Retinal pigment epithelial cell (primary cell): ENCODE data around the gene MLH1.

Experiments
- DNase-seq: peaks from one replicate; pipeline ENCODE4 v3.0.0-alpha.2; 2010; ENCODE audit warnings: low read depth
- H3K4me3 ChIP-seq: 2 replicates; pipeline ENCODE4 v1.5.1; 2011; ENCODE audit warnings: mild to moderate bottlenecking, low read length, control low read depth, moderate library complexity
- TF ChIP-seq, protein P1 (sequence below): conservative IDR thresholded peaks from 2 replicates; pipeline ENCODE4 v1.5.1; 2011; ENCODE audit warnings: low read depth, low read length, control low read depth, inconsistent platforms

Gene MLH1

DNA sequence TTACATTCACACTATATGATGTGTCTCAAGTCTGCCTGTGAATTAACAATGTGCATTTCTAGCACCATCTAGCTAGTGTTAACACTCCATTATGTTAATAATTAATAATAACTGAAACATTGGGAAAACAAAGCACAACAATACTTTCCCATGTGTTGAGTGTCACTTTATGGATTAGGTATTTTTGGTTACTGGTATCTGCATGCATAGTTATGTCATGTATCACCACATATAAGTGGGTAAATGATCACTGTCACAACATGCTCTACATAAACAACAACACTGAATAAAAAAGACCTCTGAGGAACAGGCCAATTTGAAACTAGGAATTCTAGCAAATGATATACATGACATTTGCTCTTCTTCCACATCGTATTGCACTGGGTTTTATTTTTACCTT, 74.7 kb downstream of the MLH1 start:
- no peak for DNase-seq
- TF ChIP-seq, protein P1, sequence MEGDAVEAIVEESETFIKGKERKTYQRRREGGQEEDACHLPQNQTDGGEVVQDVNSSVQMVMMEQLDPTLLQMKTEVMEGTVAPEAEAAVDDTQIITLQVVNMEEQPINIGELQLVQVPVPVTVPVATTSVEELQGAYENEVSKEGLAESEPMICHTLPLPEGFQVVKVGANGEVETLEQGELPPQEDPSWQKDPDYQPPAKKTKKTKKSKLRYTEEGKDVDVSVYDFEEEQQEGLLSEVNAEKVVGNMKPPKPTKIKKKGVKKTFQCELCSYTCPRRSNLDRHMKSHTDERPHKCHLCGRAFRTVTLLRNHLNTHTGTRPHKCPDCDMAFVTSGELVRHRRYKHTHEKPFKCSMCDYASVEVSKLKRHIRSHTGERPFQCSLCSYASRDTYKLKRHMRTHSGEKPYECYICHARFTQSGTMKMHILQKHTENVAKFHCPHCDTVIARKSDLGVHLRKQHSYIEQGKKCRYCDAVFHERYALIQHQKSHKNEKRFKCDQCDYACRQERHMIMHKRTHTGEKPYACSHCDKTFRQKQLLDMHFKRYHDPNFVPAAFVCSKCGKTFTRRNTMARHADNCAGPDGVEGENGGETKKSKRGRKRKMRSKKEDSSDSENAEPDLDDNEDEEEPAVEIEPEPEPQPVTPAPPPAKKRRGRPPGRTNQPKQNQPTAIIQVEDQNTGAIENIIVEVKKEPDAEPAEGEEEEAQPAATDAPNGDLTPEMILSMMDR = no peak
- no peak overlapping the region for H3K4me3 ChIP-seq

DNA sequence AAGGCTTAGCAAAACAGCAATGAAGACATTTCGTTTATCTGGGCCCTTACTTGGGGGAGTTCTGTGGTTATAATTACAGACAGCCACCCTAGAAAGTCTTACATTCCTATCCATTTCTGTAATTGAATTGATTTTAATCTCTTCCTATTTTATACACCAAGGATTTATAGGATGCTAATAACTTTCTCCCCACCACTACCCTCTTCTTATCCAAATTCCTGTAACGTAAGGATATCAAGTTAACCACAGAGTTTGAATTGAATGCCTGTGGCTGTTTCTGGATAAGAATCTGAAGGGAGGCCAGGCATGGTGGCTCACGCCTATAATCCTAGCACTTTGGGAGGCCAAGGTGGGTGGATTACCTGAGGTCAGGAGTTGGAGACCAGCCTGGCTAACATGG, 78.6 kb downstream of the MLH1 start:
- no peak for DNase-seq
- TF ChIP-seq, protein P1 = no peak
- H3K4me3 ChIP-seq = no peak overlapping the region

DNA sequence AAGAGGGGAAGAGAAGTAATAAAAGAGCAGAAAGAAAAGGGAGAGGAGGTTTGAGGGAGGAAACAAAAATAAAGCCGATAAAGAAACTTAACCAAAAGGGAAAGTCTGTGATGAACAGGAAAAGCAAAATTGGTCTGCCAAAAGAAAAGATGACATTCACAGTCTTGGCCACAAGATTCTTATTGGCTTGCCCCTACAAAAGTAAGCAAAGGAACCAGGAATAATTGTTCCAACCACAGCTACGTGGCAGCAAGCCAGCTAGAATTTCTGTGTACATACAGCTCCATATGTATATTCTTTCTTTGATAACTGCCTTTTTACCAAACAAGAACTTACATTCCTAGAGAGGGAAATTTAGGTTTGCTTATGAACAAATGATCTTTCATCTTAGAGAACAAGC, 79.6 kb downstream of the MLH1 start:
- TF ChIP-seq, protein P1 = no peak
- H3K4me3 ChIP-seq = no peak overlapping the region
- DNase-seq = no peak

DNA sequence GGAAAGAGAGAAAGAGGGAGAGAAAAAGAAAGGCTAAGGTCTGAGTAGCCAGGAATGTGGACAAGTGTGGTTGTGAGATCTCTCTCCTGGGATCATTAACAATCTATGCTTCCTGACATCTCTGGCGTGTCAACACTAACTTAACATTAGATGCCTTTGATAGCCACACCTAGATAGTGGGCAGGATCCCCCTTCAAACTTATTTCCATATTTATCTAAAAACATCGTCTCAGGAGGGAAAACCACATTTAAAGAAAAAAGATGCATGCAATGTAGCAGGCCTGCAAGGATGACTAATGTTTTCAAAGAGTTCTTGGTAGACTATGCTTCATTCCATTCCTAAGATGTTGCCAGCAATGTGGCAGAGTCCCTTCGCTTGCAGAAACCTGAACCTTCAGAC, 80.9 kb downstream of the MLH1 start:
- no peak for DNase-seq
- TF ChIP-seq, protein P1 = no peak
- no peak overlapping the region for H3K4me3 ChIP-seq

DNA sequence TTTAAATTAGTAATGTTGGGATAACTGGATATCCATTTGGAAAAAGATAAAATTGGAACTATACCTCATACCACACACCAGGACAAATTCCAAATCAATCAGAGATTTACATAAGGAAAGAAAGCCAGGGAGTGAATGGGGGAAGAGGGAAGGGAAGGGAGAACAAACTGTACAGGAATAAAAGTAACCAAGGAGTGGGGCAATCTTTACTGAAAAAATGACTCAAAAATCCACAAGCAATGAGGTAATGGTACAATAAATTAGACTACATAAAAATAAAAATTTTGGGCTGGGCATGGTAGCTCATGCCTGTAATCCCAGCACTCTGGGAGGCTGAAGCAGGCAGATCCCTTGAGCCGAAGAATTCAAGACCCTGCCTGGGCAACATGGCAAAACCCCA, 82.6 kb downstream of the MLH1 start:
- H3K4me3 ChIP-seq = no peak overlapping the region
- TF ChIP-seq, protein P1 = no peak
- no peak for DNase-seq

DNA sequence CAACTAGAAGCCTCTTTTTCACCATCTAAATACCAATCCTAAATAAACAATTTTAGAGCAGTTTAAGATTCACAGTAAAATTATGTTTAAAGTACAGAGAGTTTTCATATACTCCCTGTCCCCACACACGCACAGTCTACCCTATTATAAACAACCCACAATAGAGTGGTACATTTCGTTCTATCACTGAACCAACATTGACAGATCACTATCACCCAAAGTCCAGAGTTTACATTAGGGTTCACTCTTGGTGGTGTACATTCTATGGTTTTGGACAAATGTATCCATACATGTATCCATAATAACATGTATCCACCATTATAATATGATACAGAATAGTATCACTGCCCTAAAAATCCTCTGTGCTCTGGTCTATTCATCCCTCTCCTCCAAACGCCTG, 89.0 kb downstream of the MLH1 start:
- no peak overlapping the region for H3K4me3 ChIP-seq
- TF ChIP-seq, protein P1 = no peak
- DNase-seq = no peak

DNA sequence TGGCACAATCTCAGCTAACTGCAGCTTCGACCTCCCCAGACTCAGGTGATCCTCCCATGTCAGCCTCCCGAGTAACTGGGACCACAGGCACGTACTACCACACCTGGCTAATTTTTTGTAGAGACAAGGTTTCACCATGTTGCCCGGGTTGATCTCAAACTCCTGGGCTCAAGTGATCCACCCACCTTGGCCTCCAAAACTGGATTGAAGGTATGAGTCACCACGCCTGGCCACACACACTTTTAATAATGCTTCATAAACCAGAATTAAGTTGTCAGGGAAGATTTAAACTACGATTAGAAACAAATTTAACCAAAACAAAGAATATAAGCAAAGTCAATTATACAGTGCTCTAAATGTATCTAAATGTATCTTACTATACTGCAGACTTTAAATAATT, 93.6 kb downstream of the MLH1 start:
- TF ChIP-seq, protein P1 = no peak
- no peak for DNase-seq
- no peak overlapping the region for H3K4me3 ChIP-seq
